Stimulated activated CD8-positive, alpha-beta memory T cell treated with anti-CD3 and anti-CD28 coated beads, Interleukin-12 subunit alpha, Interleukin-12 subunit beta, amount 100 ng/mL, for 1 hour (primary cell): ENCODE measurements around the gene PXDC1.

Source experiments
- DNase-seq: peaks from one replicate; pipeline ENCODE4 v3.0.0-alpha.2; 2020; ENCODE audit warnings: low read depth

PXDC1 gene

GRCh38 chr6:3751077-3751729 lies at the start of gene PXDC1:
TSS of gene PXDC1 (minus strand) at chr6:3751713. CDS start at chr6:3751531, 182 bp downstream.
- no peak for DNase-seq

GRCh38 chr6:3800850-3801591 lies 49.5 kb upstream of the PXDC1 start:
- no peak for DNase-seq

- no peak for DNase-seq
Observed at GRCh38 chr6:3799719-3800118, 48.2 kb upstream of the PXDC1 start.

GRCh38 chr6:3798055-3798919 lies 46.8 kb upstream of the PXDC1 start:
- DNase-seq: no peak

- no peak for DNase-seq
Observed at GRCh38 chr6:3797231-3798054, 45.9 kb upstream of the PXDC1 start.

- no peak for DNase-seq
Observed at GRCh38 chr6:3796719-3797041, 45.2 kb upstream of the PXDC1 start.

GRCh38 chr6:3795836-3796718 lies 44.6 kb upstream of the PXDC1 start:
- no peak for DNase-seq

- no peak for DNase-seq
Observed at GRCh38 chr6:3794092-3794491, 42.6 kb upstream of the PXDC1 start.

GRCh38 chr6:3793545-3793944 lies 42.0 kb upstream of the PXDC1 start:
- DNase-seq: no peak

- DNase-seq: no peak
Observed at GRCh38 chr6:3791526-3792203, 40.2 kb upstream of the PXDC1 start.

- DNase-seq: no peak
Observed at GRCh38 chr6:3789896-3790558, 38.5 kb upstream of the PXDC1 start.

GRCh38 chr6:3789018-3789895 lies 37.7 kb upstream of the PXDC1 start:
- no peak for DNase-seq

GRCh38 chr6:3788408-3789017 lies 37.0 kb upstream of the PXDC1 start:
- no peak for DNase-seq

GRCh38 chr6:3786141-3786540 lies 34.6 kb upstream of the PXDC1 start:
- no peak for DNase-seq

GRCh38 chr6:3785745-3786098 lies 34.2 kb upstream of the PXDC1 start:
- no peak for DNase-seq

- no peak for DNase-seq
Observed at GRCh38 chr6:3784885-3785744, 33.6 kb upstream of the PXDC1 start.

GRCh38 chr6:3784423-3784822 lies 32.9 kb upstream of the PXDC1 start:
- no peak for DNase-seq
